ENCODE results near the gene CFAP58. TPM values are rescaled to one million over a fixed set of nuclear protein-coding genes. Genes with fewer than 3 reads are reported as not detected.

Gene CFAP58
- total and polyA plus RNA-seq, 2 of the 13 experiments (the other 11 are each of a cell fraction or from before 2014, with no cell fraction given) = 0.03 TPM; not detected in 1

GRCh38 chr10:104351919-104352318 lies 1.7 kb upstream of the CFAP58 start:
- H3K4me3 ChIP-seq (replicated peaks in 1 of 3; ENCODE audit: insufficient read depth in 1 of 3, low read depth in 2 of 3, low read length in 3 of 3) = no peak overlapping the region; a peak in 2 of 6 replicates
- no peak overlapping the region for H3K27ac ChIP-seq (ENCODE audit: extremely low read length, insufficient read depth, low read length)
- H3K36me3 ChIP-seq (replicated peaks in 1 of 2; ENCODE audit: control insufficient read depth in 1 of 2, insufficient read depth in 2 of 2, low read length in 2 of 2) = no peaks in the 10 kb centered on the region
- H4K20me1 ChIP-seq (ENCODE audit: insufficient read depth, low read length) = no peaks in the 10 kb centered on the region
- peaks cover 34% of the 10 kb centered on the region for H3K4me1 ChIP-seq (ENCODE audit: insufficient read depth, low read length)
- POLR2A ChIA-PET = no interaction called here
- H3K79me2 ChIP-seq (ENCODE audit: insufficient read depth, low read length) = no peaks in the 10 kb centered on the region
- H3K9me3 ChIP-seq (ENCODE audit: low read length) = no peaks in the 10 kb centered on the region
- no TSS peak for BruUV-seq (replicated peaks)
- ATAC-seq (no peak), FAIRE-seq (no peak), DNase-seq (ENCODE audit: low spot score) (no peak)
- in situ Hi-C loops (cut with HindIII; ENCODE audit: extremely low pct_ligation_motif_present, low pct_unique_long_range_greater_than_20kb) = loop anchor here (10.0 kb wide), 1 partner anchor 307 kb away; no protein-coding TSS in a partner anchor
- 14% methylated on average over 1 of the region's 1 CpG for WGBS (ENCODE audit: low lambda C conversion rate)
- H2AFZ ChIP-seq (ENCODE audit: low read length) = no peak overlapping the region
- peaks cover 0 to 26% of the 10 kb centered on the region in 2 experiments; a peak in 4 of 5 replicates for H3K27me3 ChIP-seq (ENCODE audit: control insufficient read depth in 1 of 2, insufficient read depth in 2 of 2, low read length in 2 of 2)
- intact Hi-C loops (cut with micrococcal nuclease; ENCODE audit: unreplicated experiment) = no loop called here
- peak overlapping the region; percentile 19 for H3K4me2 ChIP-seq (ENCODE audit: low read depth, low read length)
- CTCF ChIA-PET (ENCODE audit: low intra/inter-chr PET ratio, low total read pairs) = interaction anchor here (2.1 to 3.2 kb wide), 2 partner anchors 46 to 47 kb away, joined by 7 to 42 read pairs; no protein-coding TSS in a partner anchor
- H3K9ac ChIP-seq (ENCODE audit: insufficient read depth, low read depth, low read length) = no peak overlapping the region
- TF ChIP-seq, protein P1, sequence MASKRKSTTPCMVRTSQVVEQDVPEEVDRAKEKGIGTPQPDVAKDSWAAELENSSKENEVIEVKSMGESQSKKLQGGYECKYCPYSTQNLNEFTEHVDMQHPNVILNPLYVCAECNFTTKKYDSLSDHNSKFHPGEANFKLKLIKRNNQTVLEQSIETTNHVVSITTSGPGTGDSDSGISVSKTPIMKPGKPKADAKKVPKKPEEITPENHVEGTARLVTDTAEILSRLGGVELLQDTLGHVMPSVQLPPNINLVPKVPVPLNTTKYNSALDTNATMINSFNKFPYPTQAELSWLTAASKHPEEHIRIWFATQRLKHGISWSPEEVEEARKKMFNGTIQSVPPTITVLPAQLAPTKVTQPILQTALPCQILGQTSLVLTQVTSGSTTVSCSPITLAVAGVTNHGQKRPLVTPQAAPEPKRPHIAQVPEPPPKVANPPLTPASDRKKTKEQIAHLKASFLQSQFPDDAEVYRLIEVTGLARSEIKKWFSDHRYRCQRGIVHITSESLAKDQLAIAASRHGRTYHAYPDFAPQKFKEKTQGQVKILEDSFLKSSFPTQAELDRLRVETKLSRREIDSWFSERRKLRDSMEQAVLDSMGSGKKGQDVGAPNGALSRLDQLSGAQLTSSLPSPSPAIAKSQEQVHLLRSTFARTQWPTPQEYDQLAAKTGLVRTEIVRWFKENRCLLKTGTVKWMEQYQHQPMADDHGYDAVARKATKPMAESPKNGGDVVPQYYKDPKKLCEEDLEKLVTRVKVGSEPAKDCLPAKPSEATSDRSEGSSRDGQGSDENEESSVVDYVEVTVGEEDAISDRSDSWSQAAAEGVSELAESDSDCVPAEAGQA (IDR thresholded peaks at IDR 0.05; ENCODE audit: low read depth) = no peak
- TF ChIP-seq, protein P1 (CRISPR knock-in tag; IDR thresholded peaks at IDR 0.05; ENCODE audit: borderline replicate concordance) = no peak
- TF ChIP-seq, protein P2, sequence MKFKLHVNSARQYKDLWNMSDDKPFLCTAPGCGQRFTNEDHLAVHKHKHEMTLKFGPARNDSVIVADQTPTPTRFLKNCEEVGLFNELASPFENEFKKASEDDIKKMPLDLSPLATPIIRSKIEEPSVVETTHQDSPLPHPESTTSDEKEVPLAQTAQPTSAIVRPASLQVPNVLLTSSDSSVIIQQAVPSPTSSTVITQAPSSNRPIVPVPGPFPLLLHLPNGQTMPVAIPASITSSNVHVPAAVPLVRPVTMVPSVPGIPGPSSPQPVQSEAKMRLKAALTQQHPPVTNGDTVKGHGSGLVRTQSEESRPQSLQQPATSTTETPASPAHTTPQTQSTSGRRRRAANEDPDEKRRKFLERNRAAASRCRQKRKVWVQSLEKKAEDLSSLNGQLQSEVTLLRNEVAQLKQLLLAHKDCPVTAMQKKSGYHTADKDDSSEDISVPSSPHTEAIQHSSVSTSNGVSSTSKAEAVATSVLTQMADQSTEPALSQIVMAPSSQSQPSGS (CRISPR knock-in tag; IDR thresholded peaks at IDR 0.05) = no peak
- TF ChIP-seq, protein P3, sequence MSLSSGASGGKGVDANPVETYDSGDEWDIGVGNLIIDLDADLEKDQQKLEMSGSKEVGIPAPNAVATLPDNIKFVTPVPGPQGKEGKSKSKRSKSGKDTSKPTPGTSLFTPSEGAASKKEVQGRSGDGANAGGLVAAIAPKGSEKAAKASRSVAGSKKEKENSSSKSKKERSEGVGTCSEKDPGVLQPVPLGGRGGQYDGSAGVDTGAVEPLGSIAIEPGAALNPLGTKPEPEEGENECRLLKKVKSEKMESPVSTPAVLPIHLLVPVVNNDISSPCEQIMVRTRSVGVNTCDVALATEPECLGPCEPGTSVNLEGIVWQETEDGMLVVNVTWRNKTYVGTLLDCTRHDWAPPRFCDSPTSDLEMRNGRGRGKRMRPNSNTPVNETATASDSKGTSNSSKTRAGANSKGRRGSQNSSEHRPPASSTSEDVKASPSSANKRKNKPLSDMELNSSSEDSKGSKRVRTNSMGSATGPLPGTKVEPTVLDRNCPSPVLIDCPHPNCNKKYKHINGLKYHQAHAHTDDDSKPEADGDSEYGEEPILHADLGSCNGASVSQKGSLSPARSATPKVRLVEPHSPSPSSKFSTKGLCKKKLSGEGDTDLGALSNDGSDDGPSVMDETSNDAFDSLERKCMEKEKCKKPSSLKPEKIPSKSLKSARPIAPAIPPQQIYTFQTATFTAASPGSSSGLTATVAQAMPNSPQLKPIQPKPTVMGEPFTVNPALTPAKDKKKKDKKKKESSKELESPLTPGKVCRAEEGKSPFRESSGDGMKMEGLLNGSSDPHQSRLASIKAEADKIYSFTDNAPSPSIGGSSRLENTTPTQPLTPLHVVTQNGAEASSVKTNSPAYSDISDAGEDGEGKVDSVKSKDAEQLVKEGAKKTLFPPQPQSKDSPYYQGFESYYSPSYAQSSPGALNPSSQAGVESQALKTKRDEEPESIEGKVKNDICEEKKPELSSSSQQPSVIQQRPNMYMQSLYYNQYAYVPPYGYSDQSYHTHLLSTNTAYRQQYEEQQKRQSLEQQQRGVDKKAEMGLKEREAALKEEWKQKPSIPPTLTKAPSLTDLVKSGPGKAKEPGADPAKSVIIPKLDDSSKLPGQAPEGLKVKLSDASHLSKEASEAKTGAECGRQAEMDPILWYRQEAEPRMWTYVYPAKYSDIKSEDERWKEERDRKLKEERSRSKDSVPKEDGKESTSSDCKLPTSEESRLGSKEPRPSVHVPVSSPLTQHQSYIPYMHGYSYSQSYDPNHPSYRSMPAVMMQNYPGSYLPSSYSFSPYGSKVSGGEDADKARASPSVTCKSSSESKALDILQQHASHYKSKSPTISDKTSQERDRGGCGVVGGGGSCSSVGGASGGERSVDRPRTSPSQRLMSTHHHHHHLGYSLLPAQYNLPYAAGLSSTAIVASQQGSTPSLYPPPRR (CRISPR knock-in tag; IDR thresholded peaks at IDR 0.05; ENCODE audit: borderline replicate concordance) = no peak
- no peak for TF ChIP-seq ZNF644 (CRISPR knock-in tag; IDR thresholded peaks at IDR 0.05; ENCODE audit: low read depth)
- TF ChIP-seq, protein P4, sequence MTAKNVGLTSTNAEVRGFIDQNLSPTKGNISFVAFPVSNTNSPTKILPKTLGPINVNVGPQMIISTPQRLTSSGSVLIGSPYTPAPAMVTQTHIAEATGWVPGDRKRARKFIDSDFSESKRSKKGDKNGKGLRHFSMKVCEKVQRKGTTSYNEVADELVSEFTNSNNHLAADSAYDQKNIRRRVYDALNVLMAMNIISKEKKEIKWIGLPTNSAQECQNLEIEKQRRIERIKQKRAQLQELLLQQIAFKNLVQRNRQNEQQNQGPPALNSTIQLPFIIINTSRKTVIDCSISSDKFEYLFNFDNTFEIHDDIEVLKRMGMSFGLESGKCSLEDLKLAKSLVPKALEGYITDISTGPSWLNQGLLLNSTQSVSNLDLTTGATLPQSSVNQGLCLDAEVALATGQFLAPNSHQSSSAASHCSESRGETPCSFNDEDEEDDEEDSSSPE (CRISPR knock-in tag; IDR thresholded peaks at IDR 0.05) = no peak
- TF ChIP-seq TAF1 (CRISPR knock-in tag; IDR thresholded peaks at IDR 0.05) = no peak
- TF ChIP-seq MED8 (CRISPR knock-in tag; IDR thresholded peaks at IDR 0.05; ENCODE audit: insufficient replicate concordance) = no peak
- no peak for TF ChIP-seq NFE2 (CRISPR knock-in tag; IDR thresholded peaks at IDR 0.05)
- no peak for TF ChIP-seq RELA (CRISPR knock-in tag; IDR thresholded peaks at IDR 0.05)
- no peak for TF ChIP-seq ZNF530 (CRISPR knock-in tag; IDR thresholded peaks at IDR 0.05; ENCODE audit: low read depth)
